Measurements from ENCODE around the gene PLGRKT. TPM values are rescaled to one million over a fixed set of nuclear protein-coding genes. Genes with fewer than 3 reads are reported as not detected.

Gene PLGRKT
- total RNA-seq, 2 donors from 2014 or later, result 21.0 to 31.1 TPM

- Histone ChIP-seq H3K9me3 (ENCODE audit: control insufficient read depth, low read length) (peaks cover 22% of the 10 kb centered on the region), H3K27me3 (ENCODE audit: control insufficient read depth, insufficient read depth, low read length, poor library complexity, severe bottlenecking) (no peaks in the 10 kb centered on the region), H3K9ac (ENCODE audit: extremely low read depth, low read length, poor library complexity, severe bottlenecking) (no peak overlapping the region), H3K4me3 (ENCODE audit: low read length) (no peak overlapping the region), H3K36me3 (ENCODE audit: control insufficient read depth, insufficient read depth, low read length) (no peaks in the 10 kb centered on the region), H3K4me1 (ENCODE audit: control insufficient read depth, insufficient read depth, low read length) (no peaks in the 10 kb centered on the region), H3K27ac (ENCODE audit: low read depth, low read length) (no peak overlapping the region)
- no peak overlapping the region for H3K27ac Mint-ChIP-seq
- no peaks in the 10 kb centered on the region for H3K4me1 Mint-ChIP-seq
- H3K4me3 Mint-ChIP-seq, result no peak overlapping the region
- no peaks in the 10 kb centered on the region for H3K36me3 Mint-ChIP-seq (ENCODE audit: low read depth)
- H3K9me3 Mint-ChIP-seq, result peaks cover 12% of the 10 kb centered on the region
- TF ChIP-seq CTCF (conservative IDR thresholded peaks at IDR 0.05), result no peak
- WGBS, 2 experiments (ENCODE audit: insufficient coverage in 1 of 2, insufficient read length in 1 of 2), result 46 to 65% methylated on average over 3 to 4 of the region's 4 CpGs
- no peak for DNase-seq
- peaks cover 2% of the 10 kb centered on the region for H3K27me3 Mint-ChIP-seq (ENCODE audit: insufficient read depth)
Observed at GRCh38 chr9:5315187-5315923, 122.4 kb downstream of the PLGRKT start.

- H3K36me3 Mint-ChIP-seq (ENCODE audit: low read depth), result no peaks in the 10 kb centered on the region
- Histone ChIP-seq H3K4me1 (ENCODE audit: control insufficient read depth, insufficient read depth, low read length) (no peaks in the 10 kb centered on the region), H3K4me3 (ENCODE audit: low read length) (no peak overlapping the region), H3K9me3 (ENCODE audit: control insufficient read depth, low read length) (peaks cover 13% of the 10 kb centered on the region), H3K27ac (ENCODE audit: low read depth, low read length) (no peak overlapping the region), H3K27me3 (ENCODE audit: control insufficient read depth, insufficient read depth, low read length, poor library complexity, severe bottlenecking) (no peaks in the 10 kb centered on the region), H3K9ac (ENCODE audit: extremely low read depth, low read length, poor library complexity, severe bottlenecking) (no peak overlapping the region), H3K36me3 (ENCODE audit: control insufficient read depth, insufficient read depth, low read length) (no peaks in the 10 kb centered on the region)
- DNase-seq, result no peak
- H3K27me3 Mint-ChIP-seq (ENCODE audit: insufficient read depth), result peaks cover 2% of the 10 kb centered on the region
- TF ChIP-seq CTCF (conservative IDR thresholded peaks at IDR 0.05), result no peak
- H3K4me1 Mint-ChIP-seq, result no peaks in the 10 kb centered on the region
- no peak overlapping the region for H3K27ac Mint-ChIP-seq
- H3K4me3 Mint-ChIP-seq, result no peak overlapping the region
- peaks cover 8% of the 10 kb centered on the region for H3K9me3 Mint-ChIP-seq
Observed at GRCh38 chr9:5310851-5311250, 126.9 kb downstream of the PLGRKT start.

Other genes starting within 250 kb of the PLGRKT start
- not detected for gene INSL4, start 206.5 kb downstream of the PLGRKT start, total RNA-seq
- gene RLN2, start 133.2 kb downstream of the PLGRKT start, total RNA-seq, result 1 to 10 TPM; 2.3 to 7.9 TPM
- gene RLN1, start 98.0 kb downstream of the PLGRKT start, total RNA-seq, result under 1 TPM; 0.97 to 0.99 TPM
- gene CD274, start 12.6 kb upstream of the PLGRKT start, total RNA-seq, result under 1 TPM in 1 of 2 donors, not detected in 1; 1.00 TPM
- gene PDCD1LG2, start 72.6 kb upstream of the PLGRKT start, total RNA-seq, result not detected
- 10 to 100 TPM; 27.0 to 27.1 TPM for gene RIC1, start 191.2 kb upstream of the PLGRKT start, total RNA-seq

Data from endodermal cell (in vitro differentiated cells).